ENCODE measurements around the gene YBEY.

YBEY gene

DNA sequence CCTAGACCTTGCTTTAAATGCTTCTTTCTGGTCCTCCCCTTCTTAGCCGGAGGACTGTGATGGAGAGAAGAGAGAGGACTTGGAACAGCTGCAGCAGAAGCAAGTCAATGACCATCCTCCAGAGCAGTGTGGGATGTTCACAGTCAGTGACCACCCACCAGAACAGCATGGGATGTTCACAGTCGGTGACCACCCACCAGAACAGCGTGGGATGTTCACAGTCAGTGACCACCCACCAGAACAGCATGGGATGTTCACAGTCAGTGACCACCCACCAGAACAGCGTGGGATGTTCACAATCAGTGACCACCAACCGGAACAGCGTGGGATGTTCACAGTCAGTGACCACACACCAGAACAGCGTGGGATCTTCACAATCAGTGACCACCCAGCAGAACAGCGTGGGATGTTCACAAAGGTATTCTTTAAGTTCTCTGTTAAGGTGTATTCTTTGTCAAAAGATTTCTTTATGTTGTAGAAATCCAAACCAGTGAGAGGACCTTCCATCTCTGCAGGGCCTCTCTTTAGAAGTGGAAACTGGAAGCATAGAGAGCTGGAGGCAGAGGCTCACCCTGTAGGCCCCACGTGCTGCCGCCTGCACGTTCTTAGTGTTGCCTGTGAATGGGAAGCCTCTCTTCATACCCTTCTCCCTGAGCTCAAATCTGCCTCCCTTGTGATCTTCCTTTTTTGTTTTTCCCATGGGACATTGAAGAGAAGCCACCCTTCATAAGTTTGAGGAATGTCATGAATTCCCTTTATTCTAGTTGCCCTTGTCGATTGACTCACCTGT, 48.4 kb downstream of the YBEY start:
- no peak overlapping the region for H3K4me3 ChIP-seq (ENCODE audit: low read depth, low read length)
- no peak for TF ChIP-seq CTCF (IDR thresholded peaks at IDR 0.05; ENCODE audit: low read depth, low read length)
- in situ Hi-C loops (cut with HindIII; ENCODE audit: low sequenced_read_pairs) = no loop called here
- DNase-seq (ENCODE audit: low read depth, low spot score) = no peak

- no peak for TF ChIP-seq CTCF (IDR thresholded peaks at IDR 0.05; ENCODE audit: low read depth, low read length)
- in situ Hi-C loops (cut with HindIII; ENCODE audit: low sequenced_read_pairs) = no loop called here
- no peak overlapping the region for H3K4me3 ChIP-seq (ENCODE audit: low read depth, low read length)
- DNase-seq (ENCODE audit: low read depth, low spot score) = no peak
These were observed 50.5 kb downstream of the YBEY start for GRCh38 chr21:46336603-46337002.

- TF ChIP-seq CTCF (IDR thresholded peaks at IDR 0.05; ENCODE audit: low read depth, low read length) = no peak
- no peak for DNase-seq (ENCODE audit: low read depth, low spot score)
- in situ Hi-C loops (cut with HindIII; ENCODE audit: low sequenced_read_pairs) = no loop called here
- H3K4me3 ChIP-seq (ENCODE audit: low read depth, low read length) = no peak overlapping the region
These were observed 54.9 kb downstream of the YBEY start for GRCh38 chr21:46340998-46341397.

GRCh38 chr21:46344219-46344915, 58.2 kb downstream of the YBEY start:
- no peak overlapping the region for H3K4me3 ChIP-seq (ENCODE audit: low read depth, low read length)
- no peak for DNase-seq (ENCODE audit: low read depth, low spot score)
- no peak for TF ChIP-seq CTCF (IDR thresholded peaks at IDR 0.05; ENCODE audit: low read depth, low read length)
- in situ Hi-C loops (cut with HindIII; ENCODE audit: low sequenced_read_pairs) = no loop called here

DNA sequence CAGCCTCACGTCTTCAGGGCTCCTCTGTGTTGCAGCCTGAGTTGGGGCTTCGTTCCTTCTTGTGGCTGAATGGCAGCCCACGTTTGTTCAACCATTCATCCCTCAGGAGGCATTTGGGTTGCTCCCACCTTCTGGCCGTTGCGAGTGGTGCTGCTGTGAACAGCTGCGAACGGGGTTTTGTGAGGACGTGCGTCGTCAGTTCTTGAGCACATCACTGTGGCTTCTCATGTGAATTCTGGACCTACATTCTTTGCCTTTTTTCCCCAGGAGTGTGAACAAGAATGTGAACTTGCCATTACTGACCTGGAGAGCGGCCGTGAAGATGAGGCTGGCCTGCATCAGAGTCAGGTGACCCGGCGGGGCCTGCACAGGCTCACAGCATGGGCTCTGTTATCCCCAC, 59.7 kb downstream of the YBEY start:
- in situ Hi-C loops (cut with HindIII; ENCODE audit: low sequenced_read_pairs) = no loop called here
- DNase-seq (ENCODE audit: low read depth, low spot score) = no peak
- H3K4me3 ChIP-seq (ENCODE audit: low read depth, low read length) = no peak overlapping the region
- TF ChIP-seq CTCF (IDR thresholded peaks at IDR 0.05; ENCODE audit: low read depth, low read length) = no peak

DNA sequence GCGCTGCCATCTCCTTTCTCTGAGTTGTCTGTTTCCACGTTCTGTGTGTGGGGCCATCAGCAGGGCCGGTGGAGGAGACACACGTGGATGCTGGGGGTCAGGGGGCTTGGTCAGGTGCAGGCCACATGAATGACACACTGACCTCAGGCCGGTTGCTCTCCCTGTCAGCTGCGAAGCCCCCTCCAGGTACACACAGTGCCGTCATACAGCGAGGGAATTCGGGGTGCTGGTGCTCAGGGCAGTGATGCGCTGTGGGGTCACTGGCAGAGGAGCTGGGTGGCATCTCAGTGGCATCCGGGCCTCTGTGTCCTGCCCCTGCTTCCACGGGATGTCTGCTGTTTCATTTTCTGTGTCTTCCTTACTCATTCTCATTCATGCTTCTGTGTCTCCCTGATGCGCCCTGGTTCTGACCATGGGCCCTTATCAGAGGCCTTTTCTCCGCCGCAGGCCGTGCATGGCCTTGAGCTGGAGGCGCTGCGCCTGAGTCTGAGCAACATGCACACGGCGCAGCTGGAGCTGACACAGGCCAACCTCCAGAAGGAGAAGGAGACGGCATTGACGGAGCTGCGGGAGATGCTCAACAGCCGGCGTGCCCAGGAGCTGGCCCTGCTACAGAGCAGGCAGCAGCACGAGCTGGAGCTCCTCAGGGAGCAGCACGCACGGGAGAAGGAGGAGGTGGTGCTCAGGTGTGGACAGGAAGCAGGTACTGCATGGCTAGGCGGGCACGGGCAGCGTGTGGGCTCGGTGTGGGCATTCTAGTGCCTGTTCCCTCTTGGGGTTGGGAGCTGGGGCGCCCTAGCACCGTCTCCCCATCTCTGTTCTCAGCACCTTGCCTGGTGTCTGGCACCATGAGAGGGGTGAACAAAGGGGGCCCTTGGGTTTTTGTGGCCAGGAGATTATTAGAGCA, 60.4 kb downstream of the YBEY start:
- no peak for DNase-seq (ENCODE audit: low read depth, low spot score)
- H3K4me3 ChIP-seq (ENCODE audit: low read depth, low read length) = no peak overlapping the region
- no peak for TF ChIP-seq CTCF (IDR thresholded peaks at IDR 0.05; ENCODE audit: low read depth, low read length)
- in situ Hi-C loops (cut with HindIII; ENCODE audit: low sequenced_read_pairs) = no loop called here
